ENCODE results near the gene RNU6-7. TPM values are rescaled to one million over a fixed set of nuclear protein-coding genes. Genes with fewer than 3 reads are reported as not detected.

Gene RNU6-7
- total RNA-seq, 1 experiment from 2014 or later = not detected

- Histone ChIP-seq H3K9ac (ENCODE audit: low read length) (no peak overlapping the region), H2AFZ (ENCODE audit: low read length) (no peak overlapping the region), H3K27ac (ENCODE audit: low read length) (no peak overlapping the region), H3K27me3 (ENCODE audit: low read length) (no peaks in the 10 kb centered on the region), H3K4me3 (ENCODE audit: low read length) (no peak overlapping the region), H3K79me2 (ENCODE audit: low read length) (no peaks in the 10 kb centered on the region), H3K9me2 (replicated peaks; ENCODE audit: low read length) (no peaks in the 10 kb centered on the region), H3K4me2 (ENCODE audit: low read length) (no peak overlapping the region), H3K9me3 (ENCODE audit: low read length) (no peaks in the 10 kb centered on the region), H3K36me3 (ENCODE audit: low read depth, low read length) (no peaks in the 10 kb centered on the region), H4K20me1 (ENCODE audit: low read length) (no peaks in the 10 kb centered on the region), H3F3A (ENCODE audit: low read length, unreplicated experiment) (no peaks in the 10 kb centered on the region), H3K4me1 (ENCODE audit: insufficient read depth, low read length) (peaks cover 16% of the 10 kb centered on the region; the same call in 1 of the 2 replicates)
- intact Hi-C loops (cut with micrococcal nuclease) = no loop called here
- ATAC-seq (no peak), DNase-seq (no peak)
- POLR2A ChIA-PET (ENCODE audit: unreplicated experiment) = interaction anchor here (0.7 kb wide), 1 partner anchor 383 kb away, joined by 4 read pairs; no protein-coding TSS in a partner anchor
- CTCF ChIA-PET = no interaction called here
- no peak for TF ChIP-seq CTCF (conservative IDR thresholded peaks at IDR 0.05; ENCODE audit: low read depth, low read length)
- no peak for TF ChIP-seq EZH2 (IDR thresholded peaks at IDR 0.05; ENCODE audit: low read length, unreplicated experiment)
- TF ChIP-seq EZH2phosphoT487 (IDR thresholded peaks at IDR 0.05; ENCODE audit: borderline replicate concordance, low read length) = no peak
- BruUV-seq (replicated peaks) = no TSS peak
These were observed 4.7 kb downstream of the RNU6-7 start for GRCh38 chr14:32206552-32206951.

GRCh38 chr14:32208490-32208889, 6.6 kb downstream of the RNU6-7 start:
- Histone ChIP-seq H2AFZ (ENCODE audit: low read length) (no peak overlapping the region), H3F3A (ENCODE audit: low read length, unreplicated experiment) (no peaks in the 10 kb centered on the region), H3K4me1 (ENCODE audit: insufficient read depth, low read length) (peaks cover 9% of the 10 kb centered on the region; the same call in 1 of the 2 replicates), H3K9me3 (ENCODE audit: low read length) (no peaks in the 10 kb centered on the region), H3K79me2 (ENCODE audit: low read length) (no peaks in the 10 kb centered on the region), H3K36me3 (ENCODE audit: low read depth, low read length) (no peaks in the 10 kb centered on the region), H3K27me3 (ENCODE audit: low read length) (no peaks in the 10 kb centered on the region), H3K9ac (ENCODE audit: low read length) (no peak overlapping the region), H3K27ac (ENCODE audit: low read length) (no peak overlapping the region), H3K9me2 (replicated peaks; ENCODE audit: low read length) (no peaks in the 10 kb centered on the region), H3K4me3 (ENCODE audit: low read length) (no peak overlapping the region), H4K20me1 (ENCODE audit: low read length) (no peaks in the 10 kb centered on the region), H3K4me2 (ENCODE audit: low read length) (no peak overlapping the region)
- intact Hi-C loops (cut with micrococcal nuclease) = no loop called here
- ATAC-seq (no peak), DNase-seq (no peak)
- no TSS peak for BruUV-seq (replicated peaks)
- CTCF ChIA-PET = no interaction called here
- TF ChIP-seq EZH2phosphoT487 (IDR thresholded peaks at IDR 0.05; ENCODE audit: borderline replicate concordance, low read length) = no peak
- POLR2A ChIA-PET (ENCODE audit: unreplicated experiment) = no interaction called here

- no peaks in the 10 kb centered on the region for H3K27me3 ChIP-seq (ENCODE audit: low read length)
- H3K9me3 ChIP-seq (ENCODE audit: low read length) = no peaks in the 10 kb centered on the region
- no TSS peak for BruUV-seq (replicated peaks)
- ATAC-seq (no peak), DNase-seq (no peak)
- ChIA-PET CTCF (no interaction called here), POLR2A (ENCODE audit: unreplicated experiment) (no interaction called here)
- H3K9ac ChIP-seq (ENCODE audit: low read length) = no peak overlapping the region
- no peaks in the 10 kb centered on the region for H3K79me2 ChIP-seq (ENCODE audit: low read length)
- no peak for TF ChIP-seq EZH2phosphoT487 (IDR thresholded peaks at IDR 0.05; ENCODE audit: borderline replicate concordance, low read length)
- TF ChIP-seq CTCF (conservative IDR thresholded peaks at IDR 0.05; ENCODE audit: low read depth, low read length) = no peak
- TF ChIP-seq EZH2 (IDR thresholded peaks at IDR 0.05; ENCODE audit: low read length, unreplicated experiment) = no peak
- H3K27ac ChIP-seq (ENCODE audit: low read length) = no peak overlapping the region
- H3K4me1 ChIP-seq (ENCODE audit: insufficient read depth, low read length) = peaks cover 2% of the 10 kb centered on the region; the same call in 1 of the 2 replicates
- no peak overlapping the region for H3K4me3 ChIP-seq (ENCODE audit: low read length)
- no peaks in the 10 kb centered on the region for H3F3A ChIP-seq (ENCODE audit: low read length, unreplicated experiment)
- no peak overlapping the region for H3K4me2 ChIP-seq (ENCODE audit: low read length)
- H2AFZ ChIP-seq (ENCODE audit: low read length) = no peak overlapping the region
- no peaks in the 10 kb centered on the region for H3K9me2 ChIP-seq (replicated peaks; ENCODE audit: low read length)
- intact Hi-C loops (cut with micrococcal nuclease) = no loop called here
- no peaks in the 10 kb centered on the region for H3K36me3 ChIP-seq (ENCODE audit: low read depth, low read length)
- no peaks in the 10 kb centered on the region for H4K20me1 ChIP-seq (ENCODE audit: low read length)
These were observed 7.6 kb downstream of the RNU6-7 start for GRCh38 chr14:32209471-32209870.

All from PC-3 (cell line).